Thoracic aorta (tissue), 2 donors: ENCODE results near the gene CLBA1. TPM values are rescaled to one million over a fixed set of nuclear protein-coding genes. Genes with fewer than 3 reads are reported as not detected.

Experiments used
- ATAC-seq: fragments of 150-250 bp; one replicate; pipeline ENCODE4 v1.8.0; 2017; ENCODE audit warnings: low read depth; ENCODE audit not compliant: insufficient number of reproducible peaks, low FRiP score
- DNase-seq: peaks from one replicate; pipeline ENCODE4 v3.0.0-alpha.2; 2020; ENCODE audit warnings: low spot score
- H3K27ac ChIP-seq, 2 donors: fragments of 200-600 bp; sonication (generic); 1 replicate in 1 of 2; 2 replicates in 1 of 2; pipeline ENCODE4 v1.5.1; 2016; ENCODE audit warnings: mild to moderate bottlenecking in 2 of 2, moderate library complexity in 2 of 2
- H3K27me3 ChIP-seq: fragments of 200-600 bp; sonication (generic); replicated peaks from 2 replicates; pipeline ENCODE4 v1.6.0; 2016; ENCODE audit warnings: mild to moderate bottlenecking; ENCODE audit not compliant: insufficient read depth
- H3K36me3 ChIP-seq: fragments of 200-600 bp; sonication (generic); one replicate; pipeline ENCODE4 v1.5.1; 2016
- H3K4me1 ChIP-seq, 2 donors: fragments of 200-600 bp; sonication (generic); 1 replicate in 1 of 2; 2 replicates in 1 of 2; pipeline versions ENCODE4 v1.5.1 to v1.6.0; 2016; ENCODE audit warnings: low read depth in 2 of 2, mild to moderate bottlenecking in 1 of 2; ENCODE audit not compliant: control insufficient read depth in 1 of 2
- H3K4me3 ChIP-seq: fragments of 200-600 bp; sonication (generic); 2 replicates; pipeline ENCODE4 v1.5.1; 2016; ENCODE audit warnings: mild to moderate bottlenecking
- H3K9me3 ChIP-seq: fragments of 200-600 bp; sonication (generic); 2 replicates; pipeline ENCODE4 v1.5.1; 2016
- CTCF ChIP-seq: fragments of 200-600 bp; sonication (generic); IDR thresholded peaks from one replicate; pipeline ENCODE4 v1.5.1; 2019; ENCODE audit warnings: antibody characterized with exemption
- total RNA-seq, 2 donors: library from RNA; depleted of rRNA; stranded (reverse); fragments of >200 nt; gene quantifications; one replicate each; pipeline versions ENCODE4 v1.1.0 to v1.2.3, GENCODE V29; 2016

Gene CLBA1
- total RNA-seq, 2 donors from 2014 or later, result 3.1 to 4.6 TPM

- TF ChIP-seq CTCF, result no peak
- DNase-seq, result no peak
Observed at GRCh38 chr14:104996032-104996431, 10.4 kb downstream of the CLBA1 start.

GRCh38 chr14:104996483-104996882, 10.9 kb downstream of the CLBA1 start:
- Histone ChIP-seq H3K27ac (no peak overlapping the region), H3K36me3 (peaks cover 7% of the 10 kb centered on the region), H3K27me3 (no peaks in the 10 kb centered on the region), H3K4me1 (no peaks in the 10 kb centered on the region), H3K9me3 (no peaks in the 10 kb centered on the region), H3K4me3 (no peak overlapping the region)
- no peak for TF ChIP-seq CTCF
- ATAC-seq (no peak), DNase-seq (no peak)

More at GRCh38 chr14:104996032-104996431, 10.4 kb downstream of the CLBA1 start:
- no peak overlapping the region for H3K4me3 ChIP-seq
- H3K36me3 ChIP-seq, result peaks cover 7% of the 10 kb centered on the region
- no peaks in the 10 kb centered on the region for H3K4me1 ChIP-seq
- H3K27me3 ChIP-seq, result no peaks in the 10 kb centered on the region
- no peaks in the 10 kb centered on the region for H3K9me3 ChIP-seq
- ATAC-seq, result no peak
- H3K27ac ChIP-seq, result no peak overlapping the region

- DNase-seq (no peak), ATAC-seq (no peak)
- Histone ChIP-seq H3K4me3 (no peak overlapping the region), H3K9me3 (no peaks in the 10 kb centered on the region), H3K27me3 (no peaks in the 10 kb centered on the region), H3K4me1 (no peaks in the 10 kb centered on the region), H3K27ac (no peak overlapping the region), H3K36me3 (peaks cover 2% of the 10 kb centered on the region)
- no peak for TF ChIP-seq CTCF
Observed at GRCh38 chr14:104998801-104999200, 13.2 kb downstream of the CLBA1 start.

GRCh38 chr14:104999361-104999760, 13.8 kb downstream of the CLBA1 start:
- DNase-seq, result no peak
- Histone ChIP-seq H3K27me3 (no peaks in the 10 kb centered on the region), H3K27ac (no peak overlapping the region), H3K4me3 (no peak overlapping the region), H3K36me3 (no peaks in the 10 kb centered on the region), H3K4me1 (no peaks in the 10 kb centered on the region), H3K9me3 (no peaks in the 10 kb centered on the region)
- no peak for TF ChIP-seq CTCF
- no peak for ATAC-seq

GRCh38 chr14:105005329-105005928, 19.8 kb downstream of the CLBA1 start:
- TF ChIP-seq CTCF, result no peak
- DNase-seq (no peak), ATAC-seq (no peak)
- Histone ChIP-seq H3K27ac (no peak overlapping the region), H3K4me1 (no peaks in the 10 kb centered on the region), H3K4me3 (no peak overlapping the region), H3K9me3 (no peaks in the 10 kb centered on the region), H3K36me3 (peaks cover 8% of the 10 kb centered on the region), H3K27me3 (no peaks in the 10 kb centered on the region)
